AG04450 (cell line): ENCODE measurements around the gene GABRB2. TPM values are rescaled to one million over a fixed set of nuclear protein-coding genes. Genes with fewer than 3 reads are reported as not detected.
"Not testable (repeated sequence)": the region's sequence is repeated elsewhere in the genome, so short reads cannot be mapped to it uniquely, and the experiment has no call there.

Source experiments
- CTCF ChIA-PET: fragments of 300-600, 350-600 bp; formaldehyde crosslinking; extraction: SDS; loops from one replicate; lab custom pipeline; 2022; ENCODE audit warnings: antibody characterized with exemption, inconsistent platforms; lab: Charles Lee
- POLR2A ChIA-PET: fragments of 350-600 bp; formaldehyde crosslinking; extraction: SDS; loops from one replicate; lab custom pipeline; 2021; ENCODE audit warnings: antibody characterized with exemption, inconsistent platforms; lab: Yijun Ruan, JAX
- DNase-seq: peaks from one replicate; pipeline ENCODE4 v3.0.0-alpha.2; 2011; ENCODE audit warnings: low read depth, low spot score
- H3K27ac ChIP-seq: one replicate; pipeline ENCODE4 v1.5.1; 2012; ENCODE audit warnings: low read depth, low read length, control low read depth
- H3K27me3 ChIP-seq: one replicate; pipeline ENCODE4 v1.6.0; 2012; ENCODE audit warnings: low read length; ENCODE audit not compliant: control insufficient read depth, insufficient read depth
- H3K4me3 ChIP-seq: 2 replicates; pipeline ENCODE4 v1.5.1; 2011; ENCODE audit warnings: mild to moderate bottlenecking, low read depth, low read length, control low read depth
- H3K9me3 ChIP-seq: 2 replicates; pipeline ENCODE4 v1.5.1; 2012; ENCODE audit warnings: low read length; ENCODE audit not compliant: control insufficient read depth, insufficient read depth
- CTCF ChIP-seq: IDR thresholded peaks from 2 replicates; pipeline ENCODE4 v1.5.1; 2011; ENCODE audit warnings: low read depth, low read length, control low read depth, inconsistent platforms
- polyA plus RNA-seq: library from polyadenylated mRNA; depleted of rRNA; stranded (reverse); fragments of >200 nt; gene quantifications from 2 replicates; pipeline ENCODE4 v1.2.3, GENCODE V29; 2011

The GABRB2 gene
- polyA plus RNA-seq, 1 experiment = not detected

- no peaks in the 10 kb centered on the region; the same call in none of the 2 replicates for H3K9me3 ChIP-seq
- H3K27ac ChIP-seq = no peak overlapping the region
- no peaks in the 10 kb centered on the region for H3K27me3 ChIP-seq
- ChIA-PET POLR2A (no interaction called here), CTCF (no interaction called here)
- no peak for TF ChIP-seq CTCF
- no peak for DNase-seq
- no peak overlapping the region for H3K4me3 ChIP-seq
Measured at GRCh38 chr5:161305601-161306000, 240.9 kb downstream of the GABRB2 start.

GRCh38 chr5:161302559-161302958 is 244.0 kb downstream of the GABRB2 start:
- Histone ChIP-seq H3K4me3 (no peak overlapping the region), H3K9me3 (peaks cover 2% of the 10 kb centered on the region; the same call in 1 of the 2 replicates), H3K27ac (no peak overlapping the region), H3K27me3 (no peaks in the 10 kb centered on the region)
- TF ChIP-seq CTCF = no peak
- no peak for DNase-seq
- ChIA-PET CTCF (no interaction called here), POLR2A (no interaction called here)

GRCh38 chr5:161301586-161301985 is 244.9 kb downstream of the GABRB2 start:
- DNase-seq = no peak
- Histone ChIP-seq H3K27me3 (no peaks in the 10 kb centered on the region), H3K27ac (no peak overlapping the region), H3K4me3 (no peak overlapping the region), H3K9me3 (peaks cover 2% of the 10 kb centered on the region; the same call in 1 of the 2 replicates)
- ChIA-PET POLR2A (no interaction called here), CTCF (no interaction called here)
- no peak for TF ChIP-seq CTCF

- CTCF ChIA-PET = no interaction called here
- Histone ChIP-seq H3K4me3 (no peak overlapping the region), H3K27ac (no peak overlapping the region), H3K9me3 (peaks cover 4% of the 10 kb centered on the region; the same call in 1 of the 2 replicates), H3K27me3 (no peaks in the 10 kb centered on the region)
- POLR2A ChIA-PET = no interaction called here
- TF ChIP-seq CTCF = no peak
- no peak for DNase-seq
Measured at GRCh38 chr5:161299053-161299452, 247.5 kb downstream of the GABRB2 start.

- H3K27me3 ChIP-seq, H3K9me3 ChIP-seq, POLR2A ChIA-PET, H3K27ac ChIP-seq, DNase-seq, CTCF ChIA-PET, H3K4me3 ChIP-seq: not testable (repeated sequence)
Measured at GRCh38 chr5:161297388-161297787, 249.1 kb downstream of the GABRB2 start.
